GM12864 (cell line): ENCODE data around the gene HHATL.

Experiments used
- DNase-seq: peaks from one replicate; pipeline ENCODE4 v3.0.0-alpha.2; 2011; ENCODE audit warnings: low read depth
- H3K4me3 ChIP-seq: 2 replicates; pipeline ENCODE4 v1.5.1; 2011; ENCODE audit warnings: mild to moderate bottlenecking, low read depth, low read length, control low read depth
- TF ChIP-seq, protein P1 (sequence below): IDR thresholded peaks from 2 replicates; pipeline ENCODE4 v1.5.1; 2011; ENCODE audit warnings: low read depth, mild to moderate bottlenecking, moderate library complexity, low read length, control low read depth, inconsistent platforms; ENCODE audit errors: missing control alignments

The HHATL gene

DNA sequence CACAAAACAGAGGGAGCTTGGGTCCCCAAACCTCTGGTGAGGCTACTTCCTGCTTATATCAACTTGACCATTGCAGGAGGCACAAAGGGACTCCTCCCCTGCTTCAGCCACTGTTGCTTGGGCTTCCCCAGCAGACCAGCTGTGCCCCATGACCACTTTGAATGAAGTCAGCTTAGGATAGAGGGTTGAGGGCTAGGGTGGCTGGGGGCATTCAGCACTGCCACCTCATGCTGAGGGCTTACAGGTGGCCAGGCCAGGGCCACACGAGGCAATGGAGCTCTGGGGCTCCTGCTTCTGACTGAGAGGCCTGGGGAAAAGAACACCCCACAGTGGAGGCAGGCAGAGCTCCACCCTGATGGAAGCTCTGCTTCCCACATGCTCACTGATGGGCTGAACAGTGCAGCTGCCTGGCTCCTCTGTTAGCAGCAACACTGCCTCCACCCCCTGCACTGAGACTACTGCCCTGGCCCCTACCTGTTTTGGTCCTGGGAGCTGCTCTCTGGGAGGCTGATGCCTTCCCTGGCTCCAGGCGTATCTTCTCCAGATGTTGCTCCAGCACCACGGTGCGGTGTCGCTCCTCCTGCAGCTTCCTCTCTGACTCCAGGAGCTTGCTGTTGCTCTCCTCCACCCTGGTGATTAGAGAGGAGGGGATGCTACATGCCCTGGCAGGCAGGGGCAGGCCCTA, 10.2 kb upstream of the HHATL start:
- DNase-seq = no peak
- TF ChIP-seq, protein P1, sequence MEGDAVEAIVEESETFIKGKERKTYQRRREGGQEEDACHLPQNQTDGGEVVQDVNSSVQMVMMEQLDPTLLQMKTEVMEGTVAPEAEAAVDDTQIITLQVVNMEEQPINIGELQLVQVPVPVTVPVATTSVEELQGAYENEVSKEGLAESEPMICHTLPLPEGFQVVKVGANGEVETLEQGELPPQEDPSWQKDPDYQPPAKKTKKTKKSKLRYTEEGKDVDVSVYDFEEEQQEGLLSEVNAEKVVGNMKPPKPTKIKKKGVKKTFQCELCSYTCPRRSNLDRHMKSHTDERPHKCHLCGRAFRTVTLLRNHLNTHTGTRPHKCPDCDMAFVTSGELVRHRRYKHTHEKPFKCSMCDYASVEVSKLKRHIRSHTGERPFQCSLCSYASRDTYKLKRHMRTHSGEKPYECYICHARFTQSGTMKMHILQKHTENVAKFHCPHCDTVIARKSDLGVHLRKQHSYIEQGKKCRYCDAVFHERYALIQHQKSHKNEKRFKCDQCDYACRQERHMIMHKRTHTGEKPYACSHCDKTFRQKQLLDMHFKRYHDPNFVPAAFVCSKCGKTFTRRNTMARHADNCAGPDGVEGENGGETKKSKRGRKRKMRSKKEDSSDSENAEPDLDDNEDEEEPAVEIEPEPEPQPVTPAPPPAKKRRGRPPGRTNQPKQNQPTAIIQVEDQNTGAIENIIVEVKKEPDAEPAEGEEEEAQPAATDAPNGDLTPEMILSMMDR = no peak
- H3K4me3 ChIP-seq = no peak overlapping the region

DNA sequence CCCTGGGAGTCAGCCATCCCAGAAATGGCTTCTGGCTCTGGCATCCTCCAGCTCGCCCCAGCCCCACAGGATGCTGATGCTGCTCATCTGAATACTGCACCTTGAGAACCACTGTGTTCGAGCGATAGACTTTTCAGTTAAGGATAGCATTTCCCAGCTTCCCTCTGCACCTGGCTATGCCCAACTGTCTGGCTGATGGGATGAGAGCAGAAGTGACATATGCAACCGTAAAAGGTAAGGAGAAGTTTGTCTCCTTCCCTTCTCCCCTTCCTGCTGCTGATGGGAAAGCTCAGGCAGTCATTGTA, 9.7 kb upstream of the HHATL start:
- H3K4me3 ChIP-seq = no peak overlapping the region
- TF ChIP-seq, protein P1 = no peak
- no peak for DNase-seq

DNA sequence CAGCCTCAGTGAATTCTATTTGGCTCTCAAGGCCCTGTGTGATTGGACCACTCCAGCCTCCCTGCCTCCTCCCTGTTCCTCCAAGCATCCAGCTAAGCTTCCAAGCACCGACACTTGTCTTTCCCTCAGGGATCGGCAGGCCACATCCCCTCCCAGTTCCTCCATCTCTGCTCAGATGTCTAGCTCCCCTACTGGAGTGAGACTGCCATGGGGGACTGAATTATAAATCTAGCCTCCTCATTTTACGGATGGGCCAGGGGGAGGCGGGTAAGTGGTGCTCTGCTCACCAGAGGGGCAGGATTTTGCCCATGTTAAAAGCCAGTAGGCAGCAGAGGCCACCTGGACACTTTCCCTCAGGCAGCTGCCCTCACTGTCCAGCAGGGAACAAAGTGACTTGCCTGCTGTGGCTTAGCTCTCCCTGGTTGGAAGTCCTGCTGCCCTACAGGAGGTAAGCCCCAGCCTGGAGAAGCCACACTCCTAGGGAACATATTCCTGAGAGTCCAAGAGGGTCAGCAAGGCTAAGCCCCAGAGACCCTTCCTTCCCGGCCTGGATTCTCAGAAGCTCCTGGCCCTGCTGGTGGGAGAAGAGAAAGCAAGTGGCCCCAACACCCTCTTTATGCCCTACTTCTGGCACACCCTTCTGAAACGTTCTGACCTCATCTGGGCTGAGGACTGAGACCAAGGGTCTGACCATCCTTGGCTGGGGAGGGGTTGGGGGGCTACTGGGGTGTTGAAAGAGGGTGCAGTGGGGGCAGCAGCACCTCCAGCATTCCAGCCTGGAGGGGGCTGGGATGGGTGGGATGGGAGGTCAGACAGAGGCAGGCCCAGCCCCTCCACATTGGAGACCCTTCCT, 9.1 kb upstream of the HHATL start:
- H3K4me3 ChIP-seq = no peak overlapping the region
- TF ChIP-seq, protein P1 = no peak
- DNase-seq = no peak

GRCh38 chr3:42710323-42711021, 7.9 kb upstream of the HHATL start:
- DNase-seq = no peak
- H3K4me3 ChIP-seq = no peak overlapping the region
- TF ChIP-seq, protein P1 = no peak

DNA sequence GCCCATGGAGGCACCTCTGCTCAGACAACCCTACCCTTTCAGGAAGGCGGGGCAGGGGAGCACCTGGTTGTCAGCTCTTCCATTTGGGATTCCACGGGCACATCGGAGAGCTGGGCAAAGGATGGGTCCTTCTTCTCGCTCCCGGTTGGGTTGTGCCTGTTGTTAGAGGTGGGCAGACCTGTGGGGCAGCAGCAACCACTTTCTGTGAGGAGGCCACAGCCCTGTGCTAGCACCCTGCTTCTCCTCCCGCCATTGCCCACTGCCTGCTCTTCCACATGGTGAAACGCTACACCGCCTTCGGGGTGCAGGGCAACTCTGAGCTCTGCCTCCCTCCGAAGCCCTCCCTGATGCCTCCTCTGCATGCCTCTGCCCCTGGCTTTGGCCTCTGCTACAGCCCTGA, 7.0 kb upstream of the HHATL start:
- TF ChIP-seq, protein P1 = no peak
- no peak for DNase-seq
- no peak overlapping the region for H3K4me3 ChIP-seq

DNA sequence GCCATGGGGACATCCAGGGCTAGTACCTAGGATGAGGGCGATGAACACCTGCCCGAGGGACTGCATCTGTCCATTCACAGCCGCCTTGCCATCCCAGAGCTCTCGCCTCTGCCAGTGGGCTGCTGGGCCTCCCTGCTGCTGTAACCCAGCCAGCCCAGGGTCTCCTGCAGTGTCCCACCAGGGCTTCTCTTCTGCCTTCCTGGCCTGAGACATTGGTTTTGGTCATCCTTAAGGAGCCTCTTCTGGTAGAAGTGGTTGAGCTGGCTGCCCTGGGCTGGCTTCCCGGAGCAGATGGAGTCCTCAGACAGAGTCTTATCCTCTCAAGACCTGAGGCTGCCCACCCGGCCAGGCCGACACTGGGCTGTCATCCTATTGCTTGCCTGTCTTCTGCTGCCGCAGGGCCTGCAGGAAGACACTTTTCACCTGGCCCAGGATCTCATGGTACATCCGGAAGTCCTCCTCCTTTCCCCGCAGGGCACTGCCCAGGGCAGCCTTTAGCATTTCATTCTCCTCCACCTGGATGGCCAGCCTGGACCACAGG, 6.1 kb upstream of the HHATL start:
- no peak for DNase-seq
- H3K4me3 ChIP-seq = no peak overlapping the region
- TF ChIP-seq, protein P1 = no peak
